DOHH2 (cell line): ENCODE data around the gene CACNA2D1.

Experiments used
- CTCF ChIP-seq: fragments of 200-600 bp; sonication (generic); IDR thresholded peaks from one replicate; pipeline ENCODE4 v1.5.1; 2014; ENCODE audit warnings: antibody characterized with exemption, mild to moderate bottlenecking, low read depth, low read length; ENCODE audit not compliant: poor library complexity, severe bottlenecking
- EZH2phosphoT487 ChIP-seq: fragments of 200-600 bp; sonication (generic); IDR thresholded peaks from 2 replicates; pipeline ENCODE4 v1.6.1; 2017; ENCODE audit warnings: borderline replicate concordance, mild to moderate bottlenecking, antibody characterized with exemption, low read length, moderate library complexity, mixed read lengths

DNA sequence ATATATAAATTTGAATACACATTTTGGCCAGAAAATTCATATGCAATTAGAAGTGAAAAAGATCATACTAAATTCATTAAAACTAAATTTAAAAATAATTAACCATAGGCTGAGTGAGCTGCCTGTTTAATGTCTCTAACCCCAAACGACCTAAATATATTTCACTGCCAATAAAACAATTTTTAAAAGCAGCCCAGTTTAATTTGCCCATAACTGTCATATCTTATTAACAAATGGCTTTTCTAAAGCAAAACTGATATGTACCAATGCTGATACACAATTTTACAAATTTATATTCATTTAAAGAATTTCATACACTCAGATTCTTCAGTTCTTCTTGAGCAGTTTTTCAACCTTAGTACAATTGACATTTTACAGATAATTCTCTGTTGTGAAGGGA lies 99.9 kb downstream of the CACNA2D1 start:
- TF ChIP-seq CTCF = no peak
- no peak for TF ChIP-seq EZH2phosphoT487
